ENCODE data around the gene RRP7A. TPM values are rescaled to one million over a fixed set of nuclear protein-coding genes. Genes with fewer than 3 reads are reported as not detected.

Gene RRP7A
- total and polyA plus RNA-seq, 2 of the 13 experiments (the other 11 are each of a cell fraction or from before 2014, with no cell fraction given) = 15.3 to 41.6 TPM

DNA sequence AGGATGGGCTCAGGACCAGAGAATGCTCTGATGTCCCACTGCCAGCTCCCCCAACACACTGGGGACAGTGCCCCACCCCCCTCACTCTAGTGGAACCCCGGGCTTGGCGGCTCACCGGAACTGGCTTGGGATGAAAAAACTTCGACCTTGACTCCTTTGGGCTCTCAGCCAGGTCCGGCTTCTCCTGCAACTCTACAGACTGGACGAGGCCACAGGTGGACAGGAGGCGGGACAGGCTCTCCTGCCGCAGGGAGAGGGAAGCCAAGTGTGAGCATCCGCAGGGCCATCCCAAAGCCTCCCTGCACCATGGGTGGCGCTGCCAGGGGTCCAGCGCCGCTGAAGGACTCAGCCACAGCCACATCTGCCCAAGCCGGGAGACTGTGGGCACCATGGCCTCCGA, 3.7 kb downstream of the RRP7A start (continued):
- no peak for TF ChIP-seq ZNF629 (CRISPR knock-in tag; conservative IDR thresholded peaks at IDR 0.05)
- TF ChIP-seq ZNF264 (CRISPR knock-in tag; IDR thresholded peaks at IDR 0.05) = no peak
- no peak for TF ChIP-seq ZNF205 (CRISPR knock-in tag; IDR thresholded peaks at IDR 0.05)
- TF ChIP-seq NKX3-1 (CRISPR knock-in tag; IDR thresholded peaks at IDR 0.05) = no peak
- TF ChIP-seq, protein P1, sequence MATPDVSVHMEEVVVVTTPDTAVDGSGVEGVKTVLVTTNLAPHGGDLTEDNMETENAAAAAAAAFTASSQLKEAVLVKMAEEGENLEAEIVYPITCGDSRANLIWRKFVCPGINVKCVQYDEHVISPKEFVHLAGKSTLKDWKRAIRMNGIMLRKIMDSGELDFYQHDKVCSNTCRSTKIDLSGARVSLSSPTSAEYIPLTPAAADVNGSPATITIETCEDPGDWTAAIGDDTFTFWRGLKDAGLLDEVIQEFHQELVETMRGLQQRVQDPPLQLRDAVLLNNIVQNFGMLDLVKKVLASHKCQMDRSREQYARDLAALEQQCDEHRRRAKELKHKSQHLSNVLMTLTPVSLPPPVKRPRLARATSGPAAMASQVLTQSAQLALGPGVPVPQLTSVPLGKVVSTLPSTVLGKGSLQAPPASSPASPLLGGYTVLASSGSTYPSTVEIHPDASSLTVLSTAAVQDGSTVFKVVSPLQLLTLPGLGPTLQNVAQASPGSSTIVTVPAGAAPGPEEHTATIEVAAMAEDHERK (CRISPR knock-in tag; IDR thresholded peaks at IDR 0.05; ENCODE audit: low read depth) = no peak
- peak; percentile 50; the same call in 1 of the 2 replicates for TF ChIP-seq HDAC1 (CRISPR knock-in tag; IDR thresholded peaks at IDR 0.05)
- no peak for TF ChIP-seq IKZF1 (IDR thresholded peaks at IDR 0.05)
- TF ChIP-seq, protein P2, sequence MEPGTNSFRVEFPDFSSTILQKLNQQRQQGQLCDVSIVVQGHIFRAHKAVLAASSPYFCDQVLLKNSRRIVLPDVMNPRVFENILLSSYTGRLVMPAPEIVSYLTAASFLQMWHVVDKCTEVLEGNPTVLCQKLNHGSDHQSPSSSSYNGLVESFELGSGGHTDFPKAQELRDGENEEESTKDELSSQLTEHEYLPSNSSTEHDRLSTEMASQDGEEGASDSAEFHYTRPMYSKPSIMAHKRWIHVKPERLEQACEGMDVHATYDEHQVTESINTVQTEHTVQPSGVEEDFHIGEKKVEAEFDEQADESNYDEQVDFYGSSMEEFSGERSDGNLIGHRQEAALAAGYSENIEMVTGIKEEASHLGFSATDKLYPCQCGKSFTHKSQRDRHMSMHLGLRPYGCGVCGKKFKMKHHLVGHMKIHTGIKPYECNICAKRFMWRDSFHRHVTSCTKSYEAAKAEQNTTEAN (CRISPR knock-in tag; conservative IDR thresholded peaks at IDR 0.05) = no peak
- TF ChIP-seq MXD4 (CRISPR knock-in tag; IDR thresholded peaks at IDR 0.05) = no peak
- TF ChIP-seq ZC3H4 (CRISPR knock-in tag; IDR thresholded peaks at IDR 0.05; ENCODE audit: borderline replicate concordance) = no peak
- TF ChIP-seq, protein P3, sequence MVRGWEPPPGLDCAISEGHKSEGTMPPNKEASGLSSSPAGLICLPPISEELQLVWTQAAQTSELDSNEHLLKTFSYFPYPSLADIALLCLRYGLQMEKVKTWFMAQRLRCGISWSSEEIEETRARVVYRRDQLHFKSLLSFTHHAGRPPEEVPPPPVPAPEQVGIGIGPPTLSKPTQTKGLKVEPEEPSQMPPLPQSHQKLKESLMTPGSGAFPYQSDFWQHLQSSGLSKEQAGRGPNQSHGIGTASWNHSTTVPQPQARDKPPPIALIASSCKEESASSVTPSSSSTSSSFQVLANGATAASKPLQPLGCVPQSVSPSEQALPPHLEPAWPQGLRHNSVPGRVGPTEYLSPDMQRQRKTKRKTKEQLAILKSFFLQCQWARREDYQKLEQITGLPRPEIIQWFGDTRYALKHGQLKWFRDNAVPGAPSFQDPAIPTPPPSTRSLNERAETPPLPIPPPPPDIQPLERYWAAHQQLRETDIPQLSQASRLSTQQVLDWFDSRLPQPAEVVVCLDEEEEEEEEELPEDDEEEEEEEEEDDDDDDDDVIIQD (CRISPR knock-in tag; IDR thresholded peaks at IDR 0.05; ENCODE audit: low read depth) = peak; percentile 8; the same call in 1 of the 2 replicates
- no peak for TF ChIP-seq SP1 (IDR thresholded peaks at IDR 0.05)
- TF ChIP-seq SP1 (CRISPR knock-in tag; IDR thresholded peaks at IDR 0.05) = no peak
- no peak for TF ChIP-seq ZNF607 (CRISPR knock-in tag; IDR thresholded peaks at IDR 0.05; ENCODE audit: borderline replicate concordance)
- peak; percentile 30; the same call in 1 of the 2 replicates for TF ChIP-seq NR2F6 (IDR thresholded peaks at IDR 0.05)
- TF ChIP-seq NR2F6 (CRISPR knock-in tag; IDR thresholded peaks at IDR 0.05) = no peak
- no peak for TF ChIP-seq ZNF891 (CRISPR knock-in tag; IDR thresholded peaks at IDR 0.05)
- no peak for TF ChIP-seq ZNF775 (CRISPR knock-in tag; IDR thresholded peaks at IDR 0.05; ENCODE audit: borderline replicate concordance)
- TF ChIP-seq ZNF746 (CRISPR knock-in tag; IDR thresholded peaks at IDR 0.05) = no peak
- TF ChIP-seq CBFB (CRISPR knock-in tag; IDR thresholded peaks at IDR 0.05) = no peak
- no peak for TF ChIP-seq PCBP2 (optimal IDR thresholded peaks at IDR 0.05; ENCODE audit: low read depth, low read length, poor library complexity, severe bottlenecking)
- 0 out of 2 replicates have a peak, but pooled peaks have one; percentile 17 for TF ChIP-seq HDAC2 (CRISPR knock-in tag; IDR thresholded peaks at IDR 0.05)
- no peak for TF ChIP-seq PAX8 (CRISPR knock-in tag; IDR thresholded peaks at IDR 0.05; ENCODE audit: borderline replicate concordance)
- no peak for TF ChIP-seq ZMYM3 (CRISPR knock-in tag; IDR thresholded peaks at IDR 0.05)
